Keratinocyte (primary cell): ENCODE results near the gene KLF3. TPM values are rescaled to one million over a fixed set of nuclear protein-coding genes. Genes with fewer than 3 reads are reported as not detected.

ENCODE experiments used
- DNase-seq: peaks from one replicate; pipeline ENCODE4 v3.0.0-alpha.2; 2011; ENCODE audit warnings: low read depth, missing footprints, low spot score
- FAIRE-seq: peaks from 2 replicates; lab custom pipeline; 2011; peaks lifted over from hg19 to GRCh38; lab: Jason Lieb, UNC
- H2AFZ ChIP-seq: 2 replicates; pipeline ENCODE4 v1.6.0; 2012; ENCODE audit warnings: low read length, control low read depth, inconsistent platforms; ENCODE audit not compliant: control insufficient read depth
- H3K27ac ChIP-seq: 2 replicates; pipeline ENCODE4 v1.5.1; 2011; ENCODE audit warnings: low read length; ENCODE audit not compliant: control insufficient read depth, insufficient read depth
- H3K27me3 ChIP-seq: 3 replicates; pipeline ENCODE4 v1.6.0; 2011; ENCODE audit warnings: low read length; ENCODE audit not compliant: control insufficient read depth, insufficient read depth; ENCODE audit errors: extremely low read depth
- H3K36me3 ChIP-seq, 2 experiments: 2 replicates in 1 of 2; 3 replicates in 1 of 2; pipeline ENCODE4 v1.5.1; 2011; ENCODE audit warnings: low read length in 2 of 2, mild to moderate bottlenecking in 1 of 2; ENCODE audit not compliant: control insufficient read depth in 2 of 2, insufficient read depth in 2 of 2; ENCODE audit errors: extremely low read depth in 1 of 2
- H3K4me1 ChIP-seq: 3 replicates; pipeline ENCODE4 v1.5.1; 2011; ENCODE audit warnings: low read length; ENCODE audit not compliant: control insufficient read depth, insufficient read depth; ENCODE audit errors: extremely low read depth
- H3K4me2 ChIP-seq: 3 replicates; pipeline ENCODE4 v1.6.0; 2011; ENCODE audit warnings: low read depth, low read length; ENCODE audit not compliant: control insufficient read depth, insufficient read depth; ENCODE audit errors: extremely low read depth
- H3K4me3 ChIP-seq, 3 experiments: fragments of 200-600 bp in 1 of 3; sonication (generic) in 1 of 3; 2 replicates in 2 of 3; 3 replicates in 1 of 3; pipeline ENCODE4 v1.5.1; 2011 to 2016; ENCODE audit warnings: low read length in 3 of 3, mild to moderate bottlenecking in 3 of 3, control low read depth in 2 of 3, inconsistent platforms in 1 of 3, low read depth in 1 of 3, mixed read lengths in 1 of 3, mixed run types in 1 of 3, moderate library complexity in 1 of 3; ENCODE audit not compliant: control insufficient read depth in 2 of 3, insufficient read depth in 2 of 3; ENCODE audit errors: extremely low read depth in 1 of 3
- H3K79me2 ChIP-seq: 2 replicates; pipeline ENCODE4 v1.6.0; 2012; ENCODE audit warnings: low read length; ENCODE audit not compliant: control insufficient read depth, insufficient read depth
- H3K9ac ChIP-seq: 3 replicates; pipeline ENCODE4 v1.6.0; 2011; ENCODE audit warnings: low read length; ENCODE audit not compliant: control insufficient read depth, insufficient read depth; ENCODE audit errors: extremely low read depth
- H3K9me1 ChIP-seq: 3 replicates; pipeline ENCODE4 v1.6.0; 2011; ENCODE audit warnings: low read length; ENCODE audit not compliant: control insufficient read depth, insufficient read depth; ENCODE audit errors: extremely low read depth
- H3K9me3 ChIP-seq: 2 replicates; pipeline ENCODE4 v1.5.1; 2012; ENCODE audit warnings: low read depth, low read length; ENCODE audit not compliant: control insufficient read depth
- H4K20me1 ChIP-seq: 3 replicates; pipeline ENCODE4 v1.6.0; 2011; ENCODE audit warnings: low read length; ENCODE audit not compliant: control insufficient read depth, insufficient read depth; ENCODE audit errors: extremely low read depth
- EZH2 ChIP-seq: IDR thresholded peaks from one replicate; pipeline ENCODE4 v1.6.1; 2012; ENCODE audit warnings: inconsistent platforms, mild to moderate bottlenecking, low read length, moderate library complexity
- dilution Hi-C: fragments of 300-500 bp; cut with MboI; formaldehyde crosslinking; loops from one replicate; pipeline ENCODE4 v1.7.0; 2020; ENCODE audit warnings: low sequenced_read_pairs; ENCODE audit not compliant: extremely low pct_ligation_motif_present
- polyA plus RNA-seq, 5 experiments: library from polyadenylated mRNA; depleted of rRNA in 3 of 5; stranded (reverse) in 3 of 5; stranded (forward) in 1 of 5; unstranded in 1 of 5; fragments of >200 nt; gene quantifications; 1 replicate in 1 of 5; 2 replicates in 3 of 5; 3 replicates in 1 of 5; pipeline versions ENCODE4 v1.2.1 to v1.2.3, GENCODE V29; 2011 to 2012; ENCODE audit warnings: missing spikeins in 2 of 5, low read depth in 1 of 5, low replicate concordance in 1 of 5
- TF ChIP-seq, protein P1 (sequence below), 3 experiments: IDR thresholded peaks in 1 of 3; conservative IDR thresholded peaks in 1 of 3; optimal IDR thresholded peaks in 1 of 3; 2 replicates in 2 of 3; 3 replicates in 1 of 3; pipeline versions ENCODE3 to v1.5.1; 2011; ENCODE audit warnings: low read length in 3 of 3, mild to moderate bottlenecking in 3 of 3, moderate library complexity in 2 of 3, control low read depth in 1 of 3, inconsistent platforms in 1 of 3; ENCODE audit not compliant: insufficient read depth in 2 of 3; ENCODE audit errors: extremely low read depth in 1 of 3

KLF3 gene
- polyA plus RNA-seq, 1 donor (not counting 4 experiments of a cell fraction or from before 2014, with no cell fraction given): 39.9 TPM

DNA sequence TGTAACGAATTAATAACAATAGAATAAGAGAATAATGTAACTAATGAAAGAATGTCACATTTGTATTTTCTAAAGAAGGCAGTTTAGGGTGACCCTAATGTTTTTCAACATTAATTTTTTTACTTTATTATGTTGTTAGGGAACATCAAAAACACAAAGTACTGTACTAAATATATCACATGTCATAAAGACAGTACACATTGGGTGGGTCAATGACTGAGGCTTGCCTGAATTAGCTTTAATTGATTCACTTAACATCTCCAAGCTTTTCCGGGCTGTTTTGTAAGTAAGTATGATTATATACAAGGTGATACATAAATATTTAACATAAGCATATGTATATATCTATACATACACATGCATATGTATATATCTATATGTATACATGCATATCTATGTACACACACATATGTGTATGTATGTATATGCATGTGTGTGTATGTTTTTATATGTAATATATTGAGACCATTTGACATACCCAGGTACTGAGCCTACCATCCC is 43.4 kb upstream of the KLF3 start:
- Histone ChIP-seq H3K36me3 (no peaks in the 10 kb centered on the region), H3K4me3 (no peak overlapping the region), H3K4me2 (peak overlapping the region; percentile 84), H3K4me1 (peaks cover 21% of the 10 kb centered on the region), H3K9me1 (no peaks in the 10 kb centered on the region), H2AFZ (no peak overlapping the region), H3K27me3 (no peaks in the 10 kb centered on the region), H4K20me1 (no peaks in the 10 kb centered on the region), H3K9me3 (no peaks in the 10 kb centered on the region), H3K9ac (peak overlapping the region; percentile 3), H3K79me2 (no peaks in the 10 kb centered on the region), H3K27ac (peak overlapping the region; percentile 87)
- FAIRE-seq: no peak
- dilution Hi-C loops: no loop called here
- no peak for DNase-seq
- TF ChIP-seq, protein P1, sequence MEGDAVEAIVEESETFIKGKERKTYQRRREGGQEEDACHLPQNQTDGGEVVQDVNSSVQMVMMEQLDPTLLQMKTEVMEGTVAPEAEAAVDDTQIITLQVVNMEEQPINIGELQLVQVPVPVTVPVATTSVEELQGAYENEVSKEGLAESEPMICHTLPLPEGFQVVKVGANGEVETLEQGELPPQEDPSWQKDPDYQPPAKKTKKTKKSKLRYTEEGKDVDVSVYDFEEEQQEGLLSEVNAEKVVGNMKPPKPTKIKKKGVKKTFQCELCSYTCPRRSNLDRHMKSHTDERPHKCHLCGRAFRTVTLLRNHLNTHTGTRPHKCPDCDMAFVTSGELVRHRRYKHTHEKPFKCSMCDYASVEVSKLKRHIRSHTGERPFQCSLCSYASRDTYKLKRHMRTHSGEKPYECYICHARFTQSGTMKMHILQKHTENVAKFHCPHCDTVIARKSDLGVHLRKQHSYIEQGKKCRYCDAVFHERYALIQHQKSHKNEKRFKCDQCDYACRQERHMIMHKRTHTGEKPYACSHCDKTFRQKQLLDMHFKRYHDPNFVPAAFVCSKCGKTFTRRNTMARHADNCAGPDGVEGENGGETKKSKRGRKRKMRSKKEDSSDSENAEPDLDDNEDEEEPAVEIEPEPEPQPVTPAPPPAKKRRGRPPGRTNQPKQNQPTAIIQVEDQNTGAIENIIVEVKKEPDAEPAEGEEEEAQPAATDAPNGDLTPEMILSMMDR (optimal IDR thresholded peaks at IDR 0.05 in 1 of 3, IDR thresholded peaks at IDR 0.05 in 1 of 3, conservative IDR thresholded peaks at IDR 0.05 in 1 of 3; ENCODE audit: extremely low read depth in 1 of 3, insufficient read depth in 2 of 3, low read length in 3 of 3): no peak
- TF ChIP-seq EZH2: no peak

DNA sequence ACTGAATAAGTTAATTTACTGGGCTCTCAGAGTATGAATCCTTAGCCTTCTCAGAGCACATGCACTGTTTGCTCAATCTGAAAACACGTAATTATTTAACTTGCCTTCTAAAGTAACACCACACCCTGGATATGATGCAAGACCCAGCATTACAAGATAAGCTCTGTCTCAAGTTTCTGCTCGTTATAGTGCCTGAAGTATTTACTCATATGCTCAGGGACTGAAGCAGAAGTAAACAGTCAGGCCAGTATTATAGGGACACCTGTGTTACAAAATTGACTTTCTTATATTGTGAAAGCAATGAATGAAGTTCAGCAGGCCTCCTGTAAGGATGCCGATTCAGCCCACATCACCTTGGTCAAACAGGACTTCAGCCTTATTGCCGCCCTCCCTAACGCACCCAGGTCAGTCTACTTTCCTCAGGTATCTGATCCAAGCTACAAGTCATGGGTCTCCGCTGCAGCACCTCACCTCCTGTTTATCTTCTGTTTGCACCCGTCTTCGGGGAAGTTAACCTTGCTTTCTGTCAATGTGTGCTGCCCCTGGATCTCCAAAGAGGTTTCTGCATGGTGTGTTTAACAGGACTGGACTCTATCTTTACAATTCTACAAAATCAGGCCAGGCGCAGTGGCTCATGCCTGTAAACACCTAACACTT is 42.8 kb upstream of the KLF3 start:
- Histone ChIP-seq H3K27me3 (no peaks in the 10 kb centered on the region), H2AFZ (peak overlapping the region; percentile 61), H4K20me1 (no peaks in the 10 kb centered on the region), H3K9me3 (no peaks in the 10 kb centered on the region), H3K27ac (peak overlapping the region; percentile 87), H3K79me2 (no peaks in the 10 kb centered on the region), H3K4me1 (peaks cover 18% of the 10 kb centered on the region), H3K4me2 (peak overlapping the region; percentile 84), H3K4me3 (peak overlapping the region in 1 of 3 experiments; percentile 59), H3K9me1 (no peaks in the 10 kb centered on the region), H3K36me3 (no peaks in the 10 kb centered on the region), H3K9ac (peak overlapping the region; percentile 63)
- FAIRE-seq (peak; percentile 82), DNase-seq (peak; percentile 36)
- TF ChIP-seq, protein P1 (optimal IDR thresholded peaks at IDR 0.05 in 1 of 3, IDR thresholded peaks at IDR 0.05 in 1 of 3, conservative IDR thresholded peaks at IDR 0.05 in 1 of 3; ENCODE audit: extremely low read depth in 1 of 3, insufficient read depth in 2 of 3, low read length in 3 of 3): no peak
- TF ChIP-seq EZH2: no peak
- dilution Hi-C loops: no loop called here
